ENCODE measurements around the gene FCER1G. TPM values are rescaled to one million over a fixed set of nuclear protein-coding genes. Genes with fewer than 3 reads are reported as not detected.

FCER1G gene
- total and polyA plus RNA-seq, 9 of the 15 experiments (the other 6 are each of a cell fraction or from before 2014, with no cell fraction given): 0.15 to 0.69 (median 0.31) TPM; not detected in 2

DNA sequence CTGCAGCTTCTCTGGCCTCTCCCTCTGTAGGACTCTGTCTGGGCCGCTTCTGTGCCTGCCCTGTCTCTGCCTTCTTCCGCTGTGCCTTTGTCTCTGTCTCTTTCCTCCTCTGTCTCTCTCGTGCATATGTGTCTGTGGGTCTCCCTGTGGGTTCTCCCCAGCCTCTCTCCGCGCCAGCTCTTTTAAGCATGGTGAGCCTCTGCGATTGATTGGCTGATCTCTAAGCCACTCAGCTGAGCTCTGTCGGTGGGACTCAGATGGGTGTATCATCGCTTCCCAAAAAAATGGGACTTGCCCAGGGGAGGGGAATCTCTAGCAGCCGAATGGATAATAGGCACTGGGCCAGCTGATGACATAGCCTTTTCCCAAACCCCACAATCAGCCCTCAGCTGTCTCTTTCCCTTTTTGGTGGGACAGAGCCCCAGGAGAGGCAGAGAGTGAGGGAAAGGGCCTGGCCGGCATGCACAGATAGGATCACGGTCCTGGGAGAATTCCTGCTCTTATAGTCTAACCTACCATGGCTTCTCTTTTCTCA is 16.1 kb upstream of the FCER1G start, which contains the start of gene ADAMTS4 (continued):
- TF ChIP-seq, protein P1, sequence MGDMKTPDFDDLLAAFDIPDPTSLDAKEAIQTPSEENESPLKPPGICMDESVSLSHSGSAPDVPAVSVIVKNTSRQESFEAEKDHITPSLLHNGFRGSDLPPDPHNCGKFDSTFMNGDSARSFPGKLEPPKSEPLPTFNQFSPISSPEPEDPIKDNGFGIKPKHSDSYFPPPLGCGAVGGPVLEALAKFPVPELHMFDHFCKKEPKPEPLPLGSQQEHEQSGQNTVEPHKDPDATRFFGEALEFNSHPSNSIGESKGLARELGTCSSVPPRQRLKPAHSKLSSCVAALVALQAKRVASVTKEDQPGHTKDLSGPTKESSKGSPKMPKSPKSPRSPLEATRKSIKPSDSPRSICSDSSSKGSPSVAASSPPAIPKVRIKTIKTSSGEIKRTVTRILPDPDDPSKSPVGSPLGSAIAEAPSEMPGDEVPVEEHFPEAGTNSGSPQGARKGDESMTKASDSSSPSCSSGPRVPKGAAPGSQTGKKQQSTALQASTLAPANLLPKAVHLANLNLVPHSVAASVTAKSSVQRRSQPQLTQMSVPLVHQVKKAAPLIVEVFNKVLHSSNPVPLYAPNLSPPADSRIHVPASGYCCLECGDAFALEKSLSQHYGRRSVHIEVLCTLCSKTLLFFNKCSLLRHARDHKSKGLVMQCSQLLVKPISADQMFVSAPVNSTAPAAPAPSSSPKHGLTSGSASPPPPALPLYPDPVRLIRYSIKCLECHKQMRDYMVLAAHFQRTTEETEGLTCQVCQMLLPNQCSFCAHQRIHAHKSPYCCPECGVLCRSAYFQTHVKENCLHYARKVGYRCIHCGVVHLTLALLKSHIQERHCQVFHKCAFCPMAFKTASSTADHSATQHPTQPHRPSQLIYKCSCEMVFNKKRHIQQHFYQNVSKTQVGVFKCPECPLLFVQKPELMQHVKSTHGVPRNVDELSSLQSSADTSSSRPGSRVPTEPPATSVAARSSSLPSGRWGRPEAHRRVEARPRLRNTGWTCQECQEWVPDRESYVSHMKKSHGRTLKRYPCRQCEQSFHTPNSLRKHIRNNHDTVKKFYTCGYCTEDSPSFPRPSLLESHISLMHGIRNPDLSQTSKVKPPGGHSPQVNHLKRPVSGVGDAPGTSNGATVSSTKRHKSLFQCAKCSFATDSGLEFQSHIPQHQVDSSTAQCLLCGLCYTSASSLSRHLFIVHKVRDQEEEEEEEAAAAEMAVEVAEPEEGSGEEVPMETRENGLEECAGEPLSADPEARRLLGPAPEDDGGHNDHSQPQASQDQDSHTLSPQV (IDR thresholded peaks at IDR 0.05): peak; percentile 15; the same call in 1 of the 2 replicates
- TF ChIP-seq NFE2L1 (tag; IDR thresholded peaks at IDR 0.05; ENCODE audit: borderline replicate concordance, low read depth) (no peak), KDM1A (IDR thresholded peaks at IDR 0.05) (no peak), MYNN (IDR thresholded peaks at IDR 0.05) (no peak), MYNN (CRISPR knock-in tag; IDR thresholded peaks at IDR 0.05) (no peak), SMARCA4 (IDR thresholded peaks at IDR 0.05) (peak; percentile 15; the same call in 1 of the 2 replicates), BRCA1 (IDR thresholded peaks at IDR 0.05) (no peak), BRCA1 (CRISPR knock-in tag; IDR thresholded peaks at IDR 0.05) (no peak), ZNF668 (CRISPR knock-in tag; IDR thresholded peaks at IDR 0.05) (no peak), SPI1 (IDR thresholded peaks at IDR 0.05; ENCODE audit: borderline replicate concordance, low read depth, low read length) (no peak), ZNF778 (CRISPR knock-in tag; IDR thresholded peaks at IDR 0.05) (no peak), ARID2 (IDR thresholded peaks at IDR 0.05) (no peak), FOXP1 (CRISPR knock-in tag; IDR thresholded peaks at IDR 0.05) (no peak)
- TF ChIP-seq, protein P2, sequence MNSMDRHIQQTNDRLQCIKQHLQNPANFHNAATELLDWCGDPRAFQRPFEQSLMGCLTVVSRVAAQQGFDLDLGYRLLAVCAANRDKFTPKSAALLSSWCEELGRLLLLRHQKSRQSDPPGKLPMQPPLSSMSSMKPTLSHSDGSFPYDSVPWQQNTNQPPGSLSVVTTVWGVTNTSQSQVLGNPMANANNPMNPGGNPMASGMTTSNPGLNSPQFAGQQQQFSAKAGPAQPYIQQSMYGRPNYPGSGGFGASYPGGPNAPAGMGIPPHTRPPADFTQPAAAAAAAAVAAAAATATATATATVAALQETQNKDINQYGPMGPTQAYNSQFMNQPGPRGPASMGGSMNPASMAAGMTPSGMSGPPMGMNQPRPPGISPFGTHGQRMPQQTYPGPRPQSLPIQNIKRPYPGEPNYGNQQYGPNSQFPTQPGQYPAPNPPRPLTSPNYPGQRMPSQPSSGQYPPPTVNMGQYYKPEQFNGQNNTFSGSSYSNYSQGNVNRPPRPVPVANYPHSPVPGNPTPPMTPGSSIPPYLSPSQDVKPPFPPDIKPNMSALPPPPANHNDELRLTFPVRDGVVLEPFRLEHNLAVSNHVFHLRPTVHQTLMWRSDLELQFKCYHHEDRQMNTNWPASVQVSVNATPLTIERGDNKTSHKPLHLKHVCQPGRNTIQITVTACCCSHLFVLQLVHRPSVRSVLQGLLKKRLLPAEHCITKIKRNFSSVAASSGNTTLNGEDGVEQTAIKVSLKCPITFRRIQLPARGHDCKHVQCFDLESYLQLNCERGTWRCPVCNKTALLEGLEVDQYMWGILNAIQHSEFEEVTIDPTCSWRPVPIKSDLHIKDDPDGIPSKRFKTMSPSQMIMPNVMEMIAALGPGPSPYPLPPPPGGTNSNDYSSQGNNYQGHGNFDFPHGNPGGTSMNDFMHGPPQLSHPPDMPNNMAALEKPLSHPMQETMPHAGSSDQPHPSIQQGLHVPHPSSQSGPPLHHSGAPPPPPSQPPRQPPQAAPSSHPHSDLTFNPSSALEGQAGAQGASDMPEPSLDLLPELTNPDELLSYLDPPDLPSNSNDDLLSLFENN (IDR thresholded peaks at IDR 0.05; ENCODE audit: low read depth in 2 of 2, low read length in 2 of 2): no peak
- TF ChIP-seq, protein P3, sequence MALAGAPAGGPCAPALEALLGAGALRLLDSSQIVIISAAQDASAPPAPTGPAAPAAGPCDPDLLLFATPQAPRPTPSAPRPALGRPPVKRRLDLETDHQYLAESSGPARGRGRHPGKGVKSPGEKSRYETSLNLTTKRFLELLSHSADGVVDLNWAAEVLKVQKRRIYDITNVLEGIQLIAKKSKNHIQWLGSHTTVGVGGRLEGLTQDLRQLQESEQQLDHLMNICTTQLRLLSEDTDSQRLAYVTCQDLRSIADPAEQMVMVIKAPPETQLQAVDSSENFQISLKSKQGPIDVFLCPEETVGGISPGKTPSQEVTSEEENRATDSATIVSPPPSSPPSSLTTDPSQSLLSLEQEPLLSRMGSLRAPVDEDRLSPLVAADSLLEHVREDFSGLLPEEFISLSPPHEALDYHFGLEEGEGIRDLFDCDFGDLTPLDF (CRISPR knock-in tag; IDR thresholded peaks at IDR 0.05): no peak
- TF ChIP-seq, protein P4, sequence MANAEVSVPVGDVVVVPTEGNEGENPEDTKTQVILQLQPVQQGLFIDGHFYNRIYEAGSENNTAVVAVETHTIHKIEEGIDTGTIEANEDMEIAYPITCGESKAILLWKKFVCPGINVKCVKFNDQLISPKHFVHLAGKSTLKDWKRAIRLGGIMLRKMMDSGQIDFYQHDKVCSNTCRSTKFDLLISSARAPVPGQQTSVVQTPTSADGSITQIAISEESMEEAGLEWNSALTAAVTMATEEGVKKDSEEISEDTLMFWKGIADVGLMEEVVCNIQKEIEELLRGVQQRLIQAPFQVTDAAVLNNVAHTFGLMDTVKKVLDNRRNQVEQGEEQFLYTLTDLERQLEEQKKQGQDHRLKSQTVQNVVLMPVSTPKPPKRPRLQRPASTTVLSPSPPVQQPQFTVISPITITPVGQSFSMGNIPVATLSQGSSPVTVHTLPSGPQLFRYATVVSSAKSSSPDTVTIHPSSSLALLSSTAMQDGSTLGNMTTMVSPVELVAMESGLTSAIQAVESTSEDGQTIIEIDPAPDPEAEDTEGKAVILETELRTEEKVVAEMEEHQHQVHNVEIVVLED (CRISPR knock-in tag; IDR thresholded peaks at IDR 0.05): no peak
